ENCODE results near the gene HELZ. TPM values are rescaled to one million over a fixed set of nuclear protein-coding genes. Genes with fewer than 3 reads are reported as not detected.
A peak's percentile ranks its signal among the peaks of the same experiment; 100 is the strongest.
"Not testable (repeated sequence)": the region's sequence is repeated elsewhere in the genome, so short reads cannot be mapped to it uniquely, and the experiment has no call there.

Gene HELZ
- polyA plus RNA-seq, 2 of the 4 experiments (the other 2 are of a cell fraction), result 5.6 to 18.3 TPM

DNA sequence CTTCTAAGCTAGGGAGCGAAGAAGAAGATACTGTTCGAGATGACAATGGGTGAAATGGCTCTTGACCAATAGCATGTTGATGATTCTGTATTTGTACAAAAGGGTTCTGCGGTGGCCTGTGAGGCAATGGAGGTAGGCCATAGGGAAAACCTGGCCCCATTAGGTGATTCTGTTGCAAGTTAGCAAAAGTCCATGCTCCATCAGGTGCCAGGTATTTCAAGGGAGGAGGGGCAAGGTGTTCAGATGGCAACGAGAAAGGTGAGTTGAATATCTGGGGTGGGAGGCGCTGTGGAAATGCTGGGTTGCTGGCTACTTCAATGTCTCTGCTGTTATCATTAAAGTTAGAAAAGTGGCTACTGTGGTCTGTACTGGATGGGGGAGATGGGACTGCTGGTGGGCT lies 137.8 kb downstream of the HELZ start:
- H3K4me2 ChIP-seq, result no peak overlapping the region
- POLR2A ChIA-PET, result no interaction called here
- 96% methylated on average over 5 of the region's 5 CpGs for WGBS (ENCODE audit: missing lambda C conversion rate)
- H3K4me3 ChIP-seq, result no peak overlapping the region
- ATAC-seq (no peak), DNase-seq (ENCODE audit: low read depth in 1 of 2, low spot score in 1 of 2) (no peak), FAIRE-seq (no peak)
- no peak overlapping the region for H3K27ac ChIP-seq
- no peak for TF ChIP-seq POLR2AphosphoS2 (conservative IDR thresholded peaks at IDR 0.05; ENCODE audit: low read length)
- CTCF ChIA-PET, result interaction anchor here (1.1 to 1.6 kb wide), 2 partner anchors 21 to 51 kb away, joined by 3 to 6 read pairs; no protein-coding TSS in a partner anchor
- H3K4me1 ChIP-seq, result peaks cover 8% of the 10 kb centered on the region; the same call in 1 of the 3 replicates
- H3K9me3 ChIP-seq, result no peaks in the 10 kb centered on the region

DNA sequence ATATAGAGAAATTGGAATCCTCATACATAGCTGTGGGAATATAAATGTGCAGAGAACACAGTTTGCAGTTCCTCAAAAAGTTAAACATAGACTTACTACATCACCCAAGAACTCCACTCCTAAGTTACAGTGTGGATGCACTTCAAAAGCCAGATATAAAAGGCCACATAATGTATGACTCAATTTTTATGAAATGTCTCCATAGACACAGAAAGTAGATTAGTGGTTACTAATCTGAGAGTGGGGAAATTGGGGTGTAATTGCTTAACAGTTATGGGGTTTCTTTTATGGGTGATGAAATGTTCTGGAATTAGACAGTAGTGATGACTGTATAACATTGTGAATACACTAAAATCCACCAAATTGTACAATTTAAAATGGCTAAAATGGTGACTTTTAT lies 139.8 kb downstream of the HELZ start:
- no peaks in the 10 kb centered on the region for H3K9me3 ChIP-seq
- ATAC-seq, result no peak
- peaks cover 8% of the 10 kb centered on the region; the same call in 1 of the 3 replicates for H3K4me1 ChIP-seq
- FAIRE-seq, result no peak
- no peak overlapping the region for H3K27ac ChIP-seq
- DNase-seq (ENCODE audit: low read depth in 1 of 2, low spot score in 1 of 2), result no peak
- H3K4me3 ChIP-seq, result no peak overlapping the region
- TF ChIP-seq FOSL2 (IDR thresholded peaks at IDR 0.05) (0 out of 2 replicates have a peak, but pooled peaks have one; percentile 4), FOSL2 (CRISPR knock-in tag; IDR thresholded peaks at IDR 0.05) (no peak), MAFK (IDR thresholded peaks at IDR 0.05; ENCODE audit: partially characterized antibody) (no peak), HOXA7 (CRISPR knock-in tag; IDR thresholded peaks at IDR 0.05) (no peak), CBX2 (IDR thresholded peaks at IDR 0.05; ENCODE audit: borderline replicate concordance, low read depth) (no peak)
- CTCF ChIA-PET, result interaction anchor here (0.6 to 1.6 kb wide), 5 partner anchors 13 to 503 kb away, joined by 3 to 5 read pairs (median 4); no protein-coding TSS in a partner anchor
- POLR2A ChIA-PET, result no interaction called here
- no peak overlapping the region for H3K4me2 ChIP-seq

DNA sequence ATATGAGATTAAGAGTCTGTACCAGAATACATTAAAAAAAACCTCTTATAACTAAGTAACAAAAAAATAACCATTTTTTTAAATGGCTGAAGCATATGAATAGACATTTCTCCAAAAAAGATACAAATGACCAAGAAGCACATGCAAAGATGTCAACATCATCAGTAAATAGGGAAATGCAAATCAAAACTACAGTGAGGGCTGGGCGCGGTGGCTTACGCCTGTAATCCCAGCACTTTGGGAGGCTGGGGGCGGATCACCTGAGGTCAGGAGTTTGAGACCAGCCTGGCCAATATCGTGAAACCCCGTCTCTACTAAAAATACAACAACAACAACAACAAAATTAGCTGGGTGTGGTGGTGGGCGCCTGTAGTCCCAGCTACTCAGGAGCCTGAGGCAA lies 140.4 kb downstream of the HELZ start:
- FAIRE-seq, POLR2A ChIA-PET, ATAC-seq: not testable (repeated sequence)

DNA sequence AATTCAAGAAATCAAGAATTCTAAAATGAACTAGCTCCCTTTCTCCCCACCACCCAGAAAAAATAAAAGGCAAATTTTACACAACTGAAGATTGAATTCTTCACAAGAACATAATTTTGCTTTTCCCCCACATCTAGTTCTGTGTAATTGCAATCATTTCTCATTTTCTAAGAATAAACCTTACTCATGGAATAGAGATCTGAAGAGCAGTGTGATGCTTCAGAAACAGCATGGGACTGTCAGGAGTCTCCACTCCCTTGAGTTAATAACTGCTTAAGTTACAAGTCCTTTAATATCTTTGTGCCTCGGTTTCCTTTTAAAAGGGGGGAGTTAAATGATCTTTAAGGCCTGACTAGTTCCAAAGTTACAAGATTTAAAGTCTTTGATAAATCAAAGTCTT lies 147.0 kb downstream of the HELZ start:
- no peak for FAIRE-seq
- no peak for TF ChIP-seq MAZ (IDR thresholded peaks at IDR 0.05; ENCODE audit: borderline replicate concordance, low read depth, low read length)
- no peak overlapping the region for H3K4me2 ChIP-seq
- H3K4me3 ChIP-seq, result no peak overlapping the region
- no peak for ATAC-seq
- no peaks in the 10 kb centered on the region for H3K9me3 ChIP-seq
- ChIA-PET CTCF (no interaction called here), POLR2A (no interaction called here)
- DNase-seq (ENCODE audit: low read depth in 1 of 2, low spot score in 1 of 2), result no peak
- H3K27ac ChIP-seq, result no peak overlapping the region
- peaks cover 17% of the 10 kb centered on the region for H3K4me1 ChIP-seq
- 85% methylated on average over 1 of the region's 1 CpG for WGBS (ENCODE audit: missing lambda C conversion rate)

More for the DNA sequence above, 140.4 kb downstream of the HELZ start:
- not testable (repeated sequence) for DNase-seq (ENCODE audit: low read depth in 1 of 2, low spot score in 1 of 2); H3K4me2 ChIP-seq; H3K4me3 ChIP-seq; H3K27ac ChIP-seq; H3K9me3 ChIP-seq; H3K4me1 ChIP-seq
- CTCF ChIA-PET, result interaction anchor here (1.6 kb wide), 1 partner anchor 54 kb away, joined by 4 read pairs; no protein-coding TSS in a partner anchor
- 95% methylated on average over 7 of the region's 7 CpGs for WGBS (ENCODE audit: missing lambda C conversion rate)

DNA sequence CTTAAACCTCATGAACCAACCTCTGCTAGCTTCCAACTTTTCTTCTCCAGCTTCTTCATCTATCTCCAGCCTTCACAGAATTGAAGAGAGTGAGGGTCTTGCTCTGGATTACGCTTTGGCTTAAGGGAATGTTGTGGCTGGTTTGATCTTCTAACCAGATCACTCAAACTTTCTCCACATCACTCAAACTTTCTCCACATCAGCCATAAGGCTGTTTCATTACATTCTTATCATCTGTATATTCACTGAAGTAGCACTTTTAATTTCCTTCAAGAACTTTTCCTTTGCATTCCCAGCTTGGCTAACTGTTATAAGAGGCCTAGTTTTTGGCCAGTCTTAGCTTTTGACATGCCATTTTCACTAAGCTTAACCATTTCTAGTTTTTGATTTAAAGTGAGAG lies 148.4 kb downstream of the HELZ start:
- 95% methylated on average over 1 of the region's 1 CpG for WGBS (ENCODE audit: missing lambda C conversion rate)
- H3K4me2 ChIP-seq, result no peak overlapping the region
- FAIRE-seq, result no peak

DNA sequence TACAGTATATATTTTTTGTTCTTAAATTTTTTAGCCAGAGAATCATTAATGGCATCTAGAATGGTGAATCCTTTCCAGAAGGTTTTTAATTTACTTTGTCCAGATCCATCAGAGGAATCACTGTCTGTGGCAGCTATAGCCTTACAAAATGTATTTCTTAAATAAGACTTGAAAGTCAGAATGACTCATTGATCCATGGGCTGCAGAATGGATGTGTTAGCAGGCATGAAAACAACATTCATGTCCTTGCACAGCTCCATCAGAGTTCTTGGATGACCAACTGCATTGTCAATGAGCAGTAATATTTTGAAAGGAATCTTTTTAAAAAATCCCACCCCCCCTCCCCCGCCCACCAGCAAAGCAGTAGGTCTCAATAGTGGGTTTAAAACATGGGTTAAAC lies 149.2 kb downstream of the HELZ start:
- no peak overlapping the region for H3K4me3 ChIP-seq
- H3K27ac ChIP-seq, result no peak overlapping the region
- POLR2A ChIA-PET, result no interaction called here
- CTCF ChIA-PET, result no interaction called here
- DNase-seq (ENCODE audit: low read depth in 1 of 2, low spot score in 1 of 2), result no peak
- H3K4me1 ChIP-seq, result peaks cover 9% of the 10 kb centered on the region
- H3K4me2 ChIP-seq, result no peak overlapping the region
- 78% methylated on average over 1 of the region's 1 CpG for WGBS (ENCODE audit: missing lambda C conversion rate)
- no peaks in the 10 kb centered on the region for H3K9me3 ChIP-seq
- no peak for TF ChIP-seq ZNF302 (CRISPR knock-in tag; IDR thresholded peaks at IDR 0.05)
- no peak for TF ChIP-seq CHD4 (IDR thresholded peaks at IDR 0.05; ENCODE audit: borderline replicate concordance)
- TF ChIP-seq MYC (IDR thresholded peaks at IDR 0.05; ENCODE audit: borderline replicate concordance, low read length), result no peak
- no peak for TF ChIP-seq KDM1A (IDR thresholded peaks at IDR 0.05; ENCODE audit: low read depth)
- TF ChIP-seq RARB (CRISPR knock-in tag; IDR thresholded peaks at IDR 0.05), result no peak
- no peak for TF ChIP-seq HOXB13 (CRISPR knock-in tag; IDR thresholded peaks at IDR 0.05; ENCODE audit: low read depth)
- TF ChIP-seq RFX5 (IDR thresholded peaks at IDR 0.05), result no peak
- no peak for TF ChIP-seq CEBPB (IDR thresholded peaks at IDR 0.05)
- no peak for TF ChIP-seq RNF2 (IDR thresholded peaks at IDR 0.05; ENCODE audit: borderline replicate concordance, low read depth)
- TF ChIP-seq, protein P1, sequence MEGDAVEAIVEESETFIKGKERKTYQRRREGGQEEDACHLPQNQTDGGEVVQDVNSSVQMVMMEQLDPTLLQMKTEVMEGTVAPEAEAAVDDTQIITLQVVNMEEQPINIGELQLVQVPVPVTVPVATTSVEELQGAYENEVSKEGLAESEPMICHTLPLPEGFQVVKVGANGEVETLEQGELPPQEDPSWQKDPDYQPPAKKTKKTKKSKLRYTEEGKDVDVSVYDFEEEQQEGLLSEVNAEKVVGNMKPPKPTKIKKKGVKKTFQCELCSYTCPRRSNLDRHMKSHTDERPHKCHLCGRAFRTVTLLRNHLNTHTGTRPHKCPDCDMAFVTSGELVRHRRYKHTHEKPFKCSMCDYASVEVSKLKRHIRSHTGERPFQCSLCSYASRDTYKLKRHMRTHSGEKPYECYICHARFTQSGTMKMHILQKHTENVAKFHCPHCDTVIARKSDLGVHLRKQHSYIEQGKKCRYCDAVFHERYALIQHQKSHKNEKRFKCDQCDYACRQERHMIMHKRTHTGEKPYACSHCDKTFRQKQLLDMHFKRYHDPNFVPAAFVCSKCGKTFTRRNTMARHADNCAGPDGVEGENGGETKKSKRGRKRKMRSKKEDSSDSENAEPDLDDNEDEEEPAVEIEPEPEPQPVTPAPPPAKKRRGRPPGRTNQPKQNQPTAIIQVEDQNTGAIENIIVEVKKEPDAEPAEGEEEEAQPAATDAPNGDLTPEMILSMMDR (IDR thresholded peaks at IDR 0.05), result no peak
- no peak for ATAC-seq
- no peak for FAIRE-seq

More for the DNA sequence above, 148.4 kb downstream of the HELZ start:
- ChIA-PET CTCF (no interaction called here), POLR2A (no interaction called here)
- Histone ChIP-seq H3K4me1 (peaks cover 9% of the 10 kb centered on the region), H3K4me3 (no peak overlapping the region), H3K9me3 (no peaks in the 10 kb centered on the region), H3K27ac (no peak overlapping the region)
- ATAC-seq, result no peak
- no peak for DNase-seq (ENCODE audit: low read depth in 1 of 2, low spot score in 1 of 2)
- TF ChIP-seq RCOR1 (IDR thresholded peaks at IDR 0.05; ENCODE audit: low read depth, low read length) (no peak), ZNF302 (CRISPR knock-in tag; IDR thresholded peaks at IDR 0.05) (no peak), KDM1A (IDR thresholded peaks at IDR 0.05; ENCODE audit: low read depth) (no peak), TFCP2L1 (CRISPR knock-in tag; IDR thresholded peaks at IDR 0.05) (no peak), FOSB (CRISPR knock-in tag; IDR thresholded peaks at IDR 0.05) (no peak), FOXS1 (CRISPR knock-in tag; IDR thresholded peaks at IDR 0.05) (no peak)
